SK-N-SH treated with all-trans-retinoic acid at 6 μM for 48 hours (cell line): ENCODE measurements around the gene GADD45B.

Experiments used
- ATAC-seq: fragments of 200-7000 bp; cut with Tn5 transposase; 3 replicates; pipeline ENCODE4 v1.9.1; 2020; ENCODE audit warnings: mild to moderate bottlenecking, moderate library complexity
- ARNTL ChIP-seq: fragments of 450-650 bp; formaldehyde crosslinking; IDR thresholded peaks from 2 replicates; pipeline ENCODE4 v1.5.0; 2020; ENCODE audit warnings: low read depth, mild to moderate bottlenecking, moderate library complexity, borderline replicate concordance
- BACH2 ChIP-seq: fragments of 250-450 bp; sonication (Bioruptor Pico); IDR thresholded peaks from 2 replicates; pipeline ENCODE4 v1.9.0; 2021; ENCODE audit warnings: mild to moderate bottlenecking, borderline replicate concordance
- ESRRG ChIP-seq: fragments of 250-450 bp; sonication (Bioruptor Pico); IDR thresholded peaks from 2 replicates; pipeline ENCODE4 v1.6.1; 2021; ENCODE audit warnings: mild to moderate bottlenecking
- GLIS3 ChIP-seq: fragments of 250-450 bp; sonication (Bioruptor Pico); IDR thresholded peaks from 2 replicates; pipeline ENCODE4 v1.5.0; 2020; ENCODE audit warnings: mild to moderate bottlenecking, moderate library complexity
- OSR1 ChIP-seq: fragments of 250-450 bp; sonication (Bioruptor Pico); IDR thresholded peaks from 2 replicates; pipeline ENCODE4 v1.8.0; 2022; ENCODE audit warnings: moderate library complexity, mild to moderate bottlenecking, inconsistent platforms
- PATZ1 ChIP-seq: fragments of 250-450 bp; sonication (Bioruptor Pico); IDR thresholded peaks from 2 replicates; pipeline ENCODE4 v1.8.0; 2020; ENCODE audit warnings: mild to moderate bottlenecking, moderate library complexity, borderline replicate concordance
- POU6F1 ChIP-seq: fragments of 250-450 bp; sonication (Bioruptor Pico); IDR thresholded peaks from 2 replicates; pipeline ENCODE4 v1.8.0; 2021; ENCODE audit warnings: low read depth, mild to moderate bottlenecking, moderate library complexity, borderline replicate concordance
- RARB ChIP-seq: fragments of 250-450 bp; sonication (Bioruptor Pico); IDR thresholded peaks from 2 replicates; pipeline ENCODE4 v1.8.0; 2021; ENCODE audit warnings: mild to moderate bottlenecking, moderate library complexity
- SNAI2 ChIP-seq: fragments of 250-450 bp; sonication (Bioruptor Pico); IDR thresholded peaks from 2 replicates; pipeline ENCODE4 v1.5.0; 2020; ENCODE audit warnings: mild to moderate bottlenecking, moderate library complexity
- TCF4 ChIP-seq: fragments of 250-450 bp; sonication (Bioruptor Pico); IDR thresholded peaks from 2 replicates; pipeline ENCODE4 v1.8.0; 2021; ENCODE audit warnings: mild to moderate bottlenecking, moderate library complexity, borderline replicate concordance
- ZC3H10 ChIP-seq: fragments of 250-450 bp; sonication (Bioruptor Pico); IDR thresholded peaks from 2 replicates; pipeline ENCODE4 v1.5.1; 2021; ENCODE audit warnings: mild to moderate bottlenecking, moderate library complexity
- ZFP3 ChIP-seq: fragments of 250-450 bp; sonication (Bioruptor Pico); IDR thresholded peaks from 2 replicates; pipeline ENCODE4 v1.5.0; 2020; ENCODE audit warnings: mild to moderate bottlenecking, moderate library complexity
- ZFP30 ChIP-seq: fragments of 450-650 bp; formaldehyde crosslinking; IDR thresholded peaks from 2 replicates; pipeline ENCODE4 v1.5.0; 2022; ENCODE audit warnings: mild to moderate bottlenecking, moderate library complexity
- ZNF565 ChIP-seq: fragments of 450-650 bp; formaldehyde crosslinking; conservative IDR thresholded peaks from 2 replicates; pipeline ENCODE4 v1.5.0; 2020; ENCODE audit warnings: low read depth, mild to moderate bottlenecking, moderate library complexity
- ZNF8 ChIP-seq: fragments of 450-650 bp; formaldehyde crosslinking; IDR thresholded peaks from 2 replicates; pipeline ENCODE4 v1.5.0; 2020; ENCODE audit warnings: mild to moderate bottlenecking, moderate library complexity
- TF ChIP-seq, protein P1 (sequence below): fragments of 250-450 bp; sonication (Bioruptor Pico); IDR thresholded peaks from 2 replicates; pipeline ENCODE4 v1.5.1; 2021; ENCODE audit warnings: mild to moderate bottlenecking, moderate library complexity
- TF ChIP-seq, protein P2 (sequence below): fragments of 250-450 bp; sonication (Bioruptor Pico); IDR thresholded peaks from 2 replicates; pipeline ENCODE4 v1.5.0; 2020; ENCODE audit warnings: mild to moderate bottlenecking, moderate library complexity

GADD45B gene

DNA sequence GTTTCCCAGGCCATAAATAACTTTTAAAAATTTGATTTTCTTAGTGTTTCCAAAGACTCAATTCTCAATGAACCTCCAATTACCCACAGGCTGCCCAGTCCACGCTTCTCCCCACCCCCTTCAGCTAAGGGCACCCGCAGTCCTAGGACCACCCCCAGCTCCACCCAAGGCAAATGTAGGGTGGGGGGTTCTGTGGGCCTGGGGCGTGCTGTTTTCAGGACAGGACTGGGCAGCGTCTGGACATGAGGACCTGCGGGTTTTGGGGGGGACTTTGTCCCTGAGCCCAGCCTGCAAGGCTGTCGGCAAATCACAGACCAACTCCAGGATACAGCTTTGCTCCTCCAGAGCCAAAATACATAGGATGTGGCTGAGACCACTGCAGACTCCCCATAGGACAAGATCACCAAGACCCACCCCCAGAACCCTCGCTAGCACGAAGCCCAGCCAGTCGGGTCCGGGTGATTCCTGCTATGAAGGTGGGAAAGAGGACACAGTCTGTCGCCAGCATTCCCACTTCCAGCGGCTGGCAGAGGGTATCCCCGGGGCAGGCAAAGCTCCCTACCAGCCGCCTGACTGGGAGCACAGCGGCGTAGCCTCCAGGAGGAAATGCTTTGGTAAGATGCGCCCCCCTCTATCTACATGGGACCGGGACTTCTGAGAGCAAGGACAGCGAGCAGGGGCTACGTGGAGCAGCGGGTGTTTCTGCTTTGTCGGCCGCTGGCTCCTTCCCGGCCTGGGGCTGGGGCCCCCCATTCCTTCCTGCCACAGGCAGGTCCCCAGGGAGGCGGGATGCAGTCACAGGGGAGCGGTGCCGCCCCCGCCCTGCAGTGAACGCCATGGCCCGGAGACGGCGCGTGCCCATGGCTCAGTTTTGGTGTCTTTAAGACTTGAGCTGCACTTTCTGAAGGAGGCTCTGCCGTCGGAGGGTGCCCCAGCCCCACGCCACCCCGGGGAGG, 46.9 kb upstream of the GADD45B start (continued):
- TF ChIP-seq, protein P1, sequence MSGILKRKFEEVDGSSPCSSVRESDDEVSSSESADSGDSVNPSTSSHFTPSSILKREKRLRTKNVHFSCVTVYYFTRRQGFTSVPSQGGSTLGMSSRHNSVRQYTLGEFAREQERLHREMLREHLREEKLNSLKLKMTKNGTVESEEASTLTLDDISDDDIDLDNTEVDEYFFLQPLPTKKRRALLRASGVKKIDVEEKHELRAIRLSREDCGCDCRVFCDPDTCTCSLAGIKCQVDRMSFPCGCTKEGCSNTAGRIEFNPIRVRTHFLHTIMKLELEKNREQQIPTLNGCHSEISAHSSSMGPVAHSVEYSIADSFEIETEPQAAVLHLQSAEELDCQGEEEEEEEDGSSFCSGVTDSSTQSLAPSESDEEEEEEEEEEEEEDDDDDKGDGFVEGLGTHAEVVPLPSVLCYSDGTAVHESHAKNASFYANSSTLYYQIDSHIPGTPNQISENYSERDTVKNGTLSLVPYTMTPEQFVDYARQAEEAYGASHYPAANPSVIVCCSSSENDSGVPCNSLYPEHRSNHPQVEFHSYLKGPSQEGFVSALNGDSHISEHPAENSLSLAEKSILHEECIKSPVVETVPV (CRISPR knock-in tag), result no peak
- TF ChIP-seq POU6F1 (CRISPR knock-in tag) (no peak), PATZ1 (CRISPR knock-in tag) (no peak)

DNA sequence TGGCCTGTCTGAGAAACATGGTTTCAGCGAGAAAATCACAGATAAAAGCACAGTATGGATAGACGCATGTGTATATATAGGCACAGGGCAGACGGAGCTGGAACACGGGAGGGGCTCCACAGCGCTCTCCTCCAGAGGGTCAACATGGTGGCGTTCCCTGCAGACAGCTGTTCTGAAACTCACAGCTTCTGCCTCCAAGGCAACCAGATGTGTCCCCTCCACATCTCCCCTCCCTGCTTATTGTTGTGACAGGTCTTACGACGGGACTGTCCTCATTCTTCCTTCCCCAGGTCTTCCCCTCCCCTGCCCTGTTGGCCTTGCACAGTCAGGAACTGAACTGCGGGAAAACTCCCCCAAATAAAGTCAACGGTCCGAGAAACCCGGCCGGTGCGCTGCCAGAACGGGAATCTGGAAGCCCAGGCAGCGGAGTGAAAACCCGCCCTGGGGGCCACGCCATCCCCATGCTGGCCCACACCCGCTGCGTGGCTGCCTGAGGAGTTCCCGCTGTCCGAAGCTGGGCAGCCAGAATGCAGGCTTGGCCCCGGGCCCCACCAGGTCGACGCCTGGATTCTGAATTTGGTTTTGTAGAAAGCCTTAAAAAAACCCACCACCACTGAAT, 45.9 kb upstream of the GADD45B start:
- no peak for ATAC-seq
- TF ChIP-seq, protein P2, sequence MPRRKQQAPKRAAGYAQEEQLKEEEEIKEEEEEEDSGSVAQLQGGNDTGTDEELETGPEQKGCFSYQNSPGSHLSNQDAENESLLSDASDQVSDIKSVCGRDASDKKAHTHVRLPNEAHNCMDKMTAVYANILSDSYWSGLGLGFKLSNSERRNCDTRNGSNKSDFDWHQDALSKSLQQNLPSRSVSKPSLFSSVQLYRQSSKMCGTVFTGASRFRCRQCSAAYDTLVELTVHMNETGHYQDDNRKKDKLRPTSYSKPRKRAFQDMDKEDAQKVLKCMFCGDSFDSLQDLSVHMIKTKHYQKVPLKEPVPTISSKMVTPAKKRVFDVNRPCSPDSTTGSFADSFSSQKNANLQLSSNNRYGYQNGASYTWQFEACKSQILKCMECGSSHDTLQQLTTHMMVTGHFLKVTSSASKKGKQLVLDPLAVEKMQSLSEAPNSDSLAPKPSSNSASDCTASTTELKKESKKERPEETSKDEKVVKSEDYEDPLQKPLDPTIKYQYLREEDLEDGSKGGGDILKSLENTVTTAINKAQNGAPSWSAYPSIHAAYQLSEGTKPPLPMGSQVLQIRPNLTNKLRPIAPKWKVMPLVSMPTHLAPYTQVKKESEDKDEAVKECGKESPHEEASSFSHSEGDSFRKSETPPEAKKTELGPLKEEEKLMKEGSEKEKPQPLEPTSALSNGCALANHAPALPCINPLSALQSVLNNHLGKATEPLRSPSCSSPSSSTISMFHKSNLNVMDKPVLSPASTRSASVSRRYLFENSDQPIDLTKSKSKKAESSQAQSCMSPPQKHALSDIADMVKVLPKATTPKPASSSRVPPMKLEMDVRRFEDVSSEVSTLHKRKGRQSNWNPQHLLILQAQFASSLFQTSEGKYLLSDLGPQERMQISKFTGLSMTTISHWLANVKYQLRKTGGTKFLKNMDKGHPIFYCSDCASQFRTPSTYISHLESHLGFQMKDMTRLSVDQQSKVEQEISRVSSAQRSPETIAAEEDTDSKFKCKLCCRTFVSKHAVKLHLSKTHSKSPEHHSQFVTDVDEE (CRISPR knock-in tag), result no peak
- no peak for TF ChIP-seq ZFP30
- TF ChIP-seq ZFP3 (CRISPR knock-in tag), result no peak
- no peak for TF ChIP-seq BACH2 (CRISPR knock-in tag)
- no peak for TF ChIP-seq OSR1
- TF ChIP-seq ZC3H10 (CRISPR knock-in tag), result no peak
- TF ChIP-seq PATZ1 (CRISPR knock-in tag), result no peak
- no peak for TF ChIP-seq ZNF565 (CRISPR knock-in tag)

- ATAC-seq, result no peak
- TF ChIP-seq POU6F1 (CRISPR knock-in tag), result no peak
- no peak for TF ChIP-seq ZFP30
- TF ChIP-seq ESRRG (CRISPR knock-in tag), result no peak
- no peak for TF ChIP-seq ARNTL (CRISPR knock-in tag)
- no peak for TF ChIP-seq RARB (CRISPR knock-in tag)
- no peak for TF ChIP-seq TCF4 (CRISPR knock-in tag)
- TF ChIP-seq OSR1, result no peak
- TF ChIP-seq GLIS3, result no peak
- TF ChIP-seq ZNF8 (CRISPR knock-in tag), result no peak
- TF ChIP-seq, protein P2 (CRISPR knock-in tag), result no peak
- TF ChIP-seq ZFP3 (CRISPR knock-in tag), result no peak
- no peak for TF ChIP-seq BACH2 (CRISPR knock-in tag)
- TF ChIP-seq SNAI2 (CRISPR knock-in tag), result no peak
- TF ChIP-seq ZC3H10 (CRISPR knock-in tag), result no peak
Observed at GRCh38 chr19:2431318-2432055, 44.4 kb upstream of the GADD45B start.
